H1 (cell line): Measurements from ENCODE around the gene EDA.

ENCODE experiments used
- ASH2L ChIP-seq: fragments of 200-600, 300-600 bp; sonication (generic); IDR thresholded peaks from one replicate; pipeline ENCODE4 v1.7.1; 2017; ENCODE audit warnings: low read length
- EZH2 ChIP-seq: fragments of 200-600 bp; sonication (generic); IDR thresholded peaks from 2 replicates; pipeline ENCODE4 v1.7.1; 2012; ENCODE audit warnings: low read depth, mild to moderate bottlenecking, moderate library complexity, low read length, inconsistent platforms; ENCODE audit not compliant: severe bottlenecking
- KDM5A ChIP-seq: fragments of 200-600 bp; IDR thresholded peaks from 2 replicates; pipeline ENCODE4 v1.7.1; 2012; ENCODE audit warnings: mild to moderate bottlenecking, low read length, inconsistent platforms, mixed read lengths
- POLR2A ChIP-seq, 2 experiments: IDR thresholded peaks; 1 replicate in 1 of 2; 2 replicates in 1 of 2; pipeline ENCODE4 v1.6.1; 2011; ENCODE audit warnings: low read depth in 2 of 2, low read length in 2 of 2, mild to moderate bottlenecking in 2 of 2; ENCODE audit errors: control extremely low read depth in 1 of 2
- SIN3A ChIP-seq, 2 experiments: IDR thresholded peaks in 1 of 2; conservative IDR thresholded peaks in 1 of 2; 2 replicates each; pipeline ENCODE4 v1.6.1; 2011 to 2012; ENCODE audit warnings: low read length in 2 of 2, improper control_type of control experiment in 1 of 2, low read depth in 1 of 2, mild to moderate bottlenecking in 1 of 2
- SP4 ChIP-seq: IDR thresholded peaks from 2 replicates; pipeline ENCODE4 v1.6.1; 2012; ENCODE audit warnings: low read length, inconsistent platforms
- TF ChIP-seq, protein P1 (sequence below): IDR thresholded peaks from 2 replicates; pipeline ENCODE4 v1.6.1; 2012; ENCODE audit warnings: inconsistent platforms
- TF ChIP-seq, protein P2 (sequence below), 3 experiments: IDR thresholded peaks; 1 replicate in 2 of 3; 2 replicates in 1 of 3; pipeline versions ENCODE4 v1.5.1 to v1.6.1; 2011; ENCODE audit warnings: low read length in 3 of 3, mild to moderate bottlenecking in 3 of 3, inconsistent platforms in 2 of 3, low read depth in 1 of 3, moderate library complexity in 1 of 3; ENCODE audit not compliant: insufficient read depth in 1 of 3; ENCODE audit errors: control extremely low read depth in 1 of 3
- TF ChIP-seq, protein P3 (sequence below): IDR thresholded peaks from 2 replicates; pipeline ENCODE4 v1.6.1; 2011; ENCODE audit warnings: low read length, improper control_type of control experiment
- TF ChIP-seq, protein P4 (sequence below): IDR thresholded peaks from 2 replicates; pipeline ENCODE4 v1.6.1; 2011; ENCODE audit warnings: low read depth, mild to moderate bottlenecking, low read length; ENCODE audit not compliant: insufficient read depth

DNA sequence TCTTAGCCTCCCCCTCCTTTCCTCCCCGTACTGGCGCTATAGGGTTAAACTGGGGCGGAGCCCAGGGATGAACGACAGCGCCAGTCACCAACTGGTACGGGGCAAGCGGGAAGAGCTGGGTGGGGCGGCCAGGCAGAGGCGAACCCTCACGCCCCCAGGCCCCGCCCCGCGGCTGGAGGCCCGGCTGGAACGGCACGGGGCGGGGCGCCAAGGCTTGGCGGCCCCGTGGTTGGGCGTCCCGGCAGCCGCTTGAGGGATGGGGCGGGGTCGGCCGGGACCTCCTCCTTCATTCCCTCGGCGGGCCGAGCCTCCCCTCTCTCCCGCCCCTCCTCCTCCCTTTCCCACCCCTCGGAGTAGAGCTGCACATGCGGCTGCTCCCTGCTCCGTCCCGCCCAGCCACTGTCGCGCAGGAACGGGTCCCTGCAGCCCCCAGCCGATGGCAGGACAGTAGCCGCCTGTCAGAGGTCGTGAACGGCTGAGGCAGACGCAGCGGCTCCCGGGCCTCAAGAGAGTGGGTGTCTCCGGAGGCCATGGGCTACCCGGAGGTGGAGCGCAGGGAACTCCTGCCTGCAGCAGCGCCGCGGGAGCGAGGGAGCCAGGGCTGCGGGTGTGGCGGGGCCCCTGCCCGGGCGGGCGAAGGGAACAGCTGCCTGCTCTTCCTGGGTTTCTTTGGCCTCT, at the start of gene EDA:
- peak; percentile 86 for TF ChIP-seq SP4
- TF ChIP-seq EZH2, result no peak
- peak; percentile 50 for TF ChIP-seq ASH2L
- TF ChIP-seq, protein P1, sequence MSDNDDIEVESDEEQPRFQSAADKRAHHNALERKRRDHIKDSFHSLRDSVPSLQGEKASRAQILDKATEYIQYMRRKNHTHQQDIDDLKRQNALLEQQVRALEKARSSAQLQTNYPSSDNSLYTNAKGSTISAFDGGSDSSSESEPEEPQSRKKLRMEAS, result peak; percentile 45; the same call in 1 of the 2 replicates
- TF ChIP-seq KDM5A, result no peak
- TF ChIP-seq, protein P2, sequence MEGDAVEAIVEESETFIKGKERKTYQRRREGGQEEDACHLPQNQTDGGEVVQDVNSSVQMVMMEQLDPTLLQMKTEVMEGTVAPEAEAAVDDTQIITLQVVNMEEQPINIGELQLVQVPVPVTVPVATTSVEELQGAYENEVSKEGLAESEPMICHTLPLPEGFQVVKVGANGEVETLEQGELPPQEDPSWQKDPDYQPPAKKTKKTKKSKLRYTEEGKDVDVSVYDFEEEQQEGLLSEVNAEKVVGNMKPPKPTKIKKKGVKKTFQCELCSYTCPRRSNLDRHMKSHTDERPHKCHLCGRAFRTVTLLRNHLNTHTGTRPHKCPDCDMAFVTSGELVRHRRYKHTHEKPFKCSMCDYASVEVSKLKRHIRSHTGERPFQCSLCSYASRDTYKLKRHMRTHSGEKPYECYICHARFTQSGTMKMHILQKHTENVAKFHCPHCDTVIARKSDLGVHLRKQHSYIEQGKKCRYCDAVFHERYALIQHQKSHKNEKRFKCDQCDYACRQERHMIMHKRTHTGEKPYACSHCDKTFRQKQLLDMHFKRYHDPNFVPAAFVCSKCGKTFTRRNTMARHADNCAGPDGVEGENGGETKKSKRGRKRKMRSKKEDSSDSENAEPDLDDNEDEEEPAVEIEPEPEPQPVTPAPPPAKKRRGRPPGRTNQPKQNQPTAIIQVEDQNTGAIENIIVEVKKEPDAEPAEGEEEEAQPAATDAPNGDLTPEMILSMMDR (IDR thresholded peaks at IDR 0.05; ENCODE audit: control extremely low read depth in 1 of 3, insufficient read depth in 1 of 3, low read depth in 1 of 3, low read length in 3 of 3), result no peak
- TF ChIP-seq, protein P3, sequence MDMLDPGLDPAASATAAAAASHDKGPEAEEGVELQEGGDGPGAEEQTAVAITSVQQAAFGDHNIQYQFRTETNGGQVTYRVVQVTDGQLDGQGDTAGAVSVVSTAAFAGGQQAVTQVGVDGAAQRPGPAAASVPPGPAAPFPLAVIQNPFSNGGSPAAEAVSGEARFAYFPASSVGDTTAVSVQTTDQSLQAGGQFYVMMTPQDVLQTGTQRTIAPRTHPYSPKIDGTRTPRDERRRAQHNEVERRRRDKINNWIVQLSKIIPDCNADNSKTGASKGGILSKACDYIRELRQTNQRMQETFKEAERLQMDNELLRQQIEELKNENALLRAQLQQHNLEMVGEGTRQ, result no peak
- TF ChIP-seq POLR2A (IDR thresholded peaks at IDR 0.05; ENCODE audit: control extremely low read depth in 1 of 2, low read depth in 2 of 2, low read length in 2 of 2), result no peak
- TF ChIP-seq SIN3A (conservative IDR thresholded peaks at IDR 0.05 in 1 of 2, IDR thresholded peaks at IDR 0.05 in 1 of 2; ENCODE audit: low read depth in 1 of 2, low read length in 2 of 2), result no peak
- TF ChIP-seq, protein P4, sequence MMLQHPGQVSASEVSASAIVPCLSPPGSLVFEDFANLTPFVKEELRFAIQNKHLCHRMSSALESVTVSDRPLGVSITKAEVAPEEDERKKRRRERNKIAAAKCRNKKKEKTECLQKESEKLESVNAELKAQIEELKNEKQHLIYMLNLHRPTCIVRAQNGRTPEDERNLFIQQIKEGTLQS, result no peak
